PC-3 (cell line): ENCODE data around the gene NDUFB5. TPM values are rescaled to one million over a fixed set of nuclear protein-coding genes. Genes with fewer than 3 reads are reported as not detected.

Experiments
- ATAC-seq: fragments of 200-7000 bp; cut with Tn5 transposase; 2 replicates; pipeline ENCODE4 v1.9.1; 2020; ENCODE audit warnings: mild to moderate bottlenecking, moderate library complexity
- BruUV-seq: library from RNA; stranded (reverse); fragments of 400-500 nt; replicated peaks from 2 replicates; lab custom pipeline; 2021; lab: Mats Ljungman, UMichigan
- CTCF ChIA-PET: fragments of 300-600 bp; sonication (Branson Sonifier 250); formaldehyde crosslinking; loops from one replicate; lab custom pipeline; 2022; ENCODE audit warnings: antibody characterized with exemption; lab: Charles Lee
- POLR2A ChIA-PET: fragments of 300-600 bp; sonication (Branson Sonifier 250); formaldehyde crosslinking; loops from one replicate; lab custom pipeline; 2022; ENCODE audit warnings: antibody characterized with exemption; ENCODE audit not compliant: unreplicated experiment; lab: Charles Lee
- DNase-seq: peaks from one replicate; pipeline ENCODE4 v3.0.0-alpha.2; 2015
- H2AFZ ChIP-seq: fragments of 300-600 bp; sonication (generic); 2 replicates; pipeline ENCODE4 v1.6.0; 2016; ENCODE audit warnings: antibody characterized with exemption, low read length
- H3F3A ChIP-seq: fragments of 300-600 bp; sonication (generic); one replicate; pipeline ENCODE4 v1.6.0; 2017; ENCODE audit warnings: antibody characterized with exemption, low read length, control low read depth, mild to moderate bottlenecking; ENCODE audit not compliant: unreplicated experiment
- H3K27ac ChIP-seq: fragments of 300-600 bp; sonication (generic); 2 replicates; pipeline ENCODE4 v1.5.1; 2016; ENCODE audit warnings: mild to moderate bottlenecking, low read length
- H3K27me3 ChIP-seq: fragments of 300-600 bp; sonication (generic); 2 replicates; pipeline ENCODE4 v1.6.1; 2016; ENCODE audit warnings: low read length, mixed read lengths
- H3K36me3 ChIP-seq: fragments of 300-600 bp; sonication (generic); 2 replicates; pipeline ENCODE4 v1.6.1; 2016; ENCODE audit warnings: low read depth, mixed run types, low read length, mixed read lengths
- H3K4me1 ChIP-seq: fragments of 300-600 bp; sonication (generic); 2 replicates; pipeline ENCODE4 v1.5.1; 2016; ENCODE audit warnings: low read length; ENCODE audit not compliant: insufficient read depth
- H3K4me2 ChIP-seq: fragments of 300-600 bp; sonication (generic); 2 replicates; pipeline ENCODE4 v1.6.0; 2016; ENCODE audit warnings: low read length
- H3K4me3 ChIP-seq: fragments of 300-600 bp; sonication (generic); 2 replicates; pipeline ENCODE4 v1.5.1; 2016; ENCODE audit warnings: mild to moderate bottlenecking, low read length, mixed read lengths
- H3K79me2 ChIP-seq: fragments of 300-600 bp; sonication (generic); 2 replicates; pipeline ENCODE4 v1.6.1; 2017; ENCODE audit warnings: low read length, mixed read lengths
- H3K9ac ChIP-seq: fragments of 300-600 bp; sonication (generic); 2 replicates; pipeline ENCODE4 v1.6.0; 2016; ENCODE audit warnings: mild to moderate bottlenecking, low read length
- H3K9me2 ChIP-seq: fragments of 300-600 bp; sonication (generic); replicated peaks from 2 replicates; pipeline ENCODE4 v1.6.1; 2016; ENCODE audit warnings: mixed run types, low read length, mixed read lengths
- H3K9me3 ChIP-seq: fragments of 300-600 bp; sonication (generic); 2 replicates; pipeline ENCODE4 v1.6.1; 2016; ENCODE audit warnings: low read length, mixed read lengths
- H4K20me1 ChIP-seq: fragments of 300-600 bp; sonication (generic); 2 replicates; pipeline ENCODE4 v1.6.1; 2016; ENCODE audit warnings: low read length, mixed read lengths
- CTCF ChIP-seq: fragments of 300-600 bp; sonication (generic); conservative IDR thresholded peaks from 2 replicates; pipeline ENCODE4 v1.5.1; 2017; ENCODE audit warnings: antibody characterized with exemption, low read depth, mild to moderate bottlenecking, low read length
- EZH2 ChIP-seq: fragments of 300-600 bp; sonication (generic); IDR thresholded peaks from one replicate; pipeline ENCODE4 v1.6.1; 2017; ENCODE audit warnings: antibody characterized with exemption, mild to moderate bottlenecking, low read length; ENCODE audit not compliant: unreplicated experiment
- EZH2phosphoT487 ChIP-seq: fragments of 300-600 bp; sonication (generic); IDR thresholded peaks from 2 replicates; pipeline ENCODE4 v1.6.1; 2018; ENCODE audit warnings: mild to moderate bottlenecking, antibody characterized with exemption, low read length, borderline replicate concordance
- intact Hi-C: fragments of 100-400 bp; cut with micrococcal nuclease; formaldehyde crosslinking; loops from 2 replicates; pipeline ENCODE4 v1.9.0; 2023
- total RNA-seq: library from RNA; depleted of rRNA; stranded (reverse); fragments of >200 nt; gene quantifications from 2 replicates; pipeline ENCODE4 v1.2.3, GENCODE V29; 2014

The NDUFB5 gene
- total RNA-seq, 1 experiment from 2014 or later = 126 TPM

GRCh38 chr3:179663093-179663492 is 58.5 kb downstream of the NDUFB5 start:
- CTCF ChIA-PET = no interaction called here
- Histone ChIP-seq H3K36me3 (no peaks in the 10 kb centered on the region), H3K4me3 (no peak overlapping the region), H3K9ac (no peak overlapping the region), H3K79me2 (peaks cover 95% of the 10 kb centered on the region), H3K9me3 (no peaks in the 10 kb centered on the region), H3K4me2 (no peak overlapping the region), H4K20me1 (peaks cover 5% of the 10 kb centered on the region; the same call in 1 of the 2 replicates), H3K9me2 (no peaks in the 10 kb centered on the region), H3F3A (no peaks in the 10 kb centered on the region), H3K27me3 (no peaks in the 10 kb centered on the region), H2AFZ (no peak overlapping the region), H3K4me1 (no peaks in the 10 kb centered on the region), H3K27ac (no peak overlapping the region)
- TF ChIP-seq EZH2phosphoT487 = no peak
- no peak for TF ChIP-seq CTCF
- no peak for TF ChIP-seq EZH2
- ATAC-seq (no peak), DNase-seq (no peak)
- intact Hi-C loops = no loop called here
- POLR2A ChIA-PET = no interaction called here
- no TSS peak for BruUV-seq

GRCh38 chr3:179666030-179666429 is 61.4 kb downstream of the NDUFB5 start:
- ChIA-PET POLR2A (no interaction called here), CTCF (no interaction called here)
- H3K4me1 ChIP-seq = no peaks in the 10 kb centered on the region
- peaks cover 4% of the 10 kb centered on the region; the same call in 1 of the 2 replicates for H4K20me1 ChIP-seq
- H3K27me3 ChIP-seq = no peaks in the 10 kb centered on the region
- H3K36me3 ChIP-seq = no peaks in the 10 kb centered on the region
- no TSS peak for BruUV-seq
- H3K9me3 ChIP-seq = no peaks in the 10 kb centered on the region
- no peaks in the 10 kb centered on the region for H3F3A ChIP-seq
- no peak for DNase-seq
- H3K9me2 ChIP-seq = no peaks in the 10 kb centered on the region
- peaks cover 92% of the 10 kb centered on the region for H3K79me2 ChIP-seq
- no peak overlapping the region for H3K27ac ChIP-seq
- no peak for ATAC-seq
- H2AFZ ChIP-seq = no peak overlapping the region
- H3K9ac ChIP-seq = no peak overlapping the region
- no peak overlapping the region for H3K4me2 ChIP-seq
- H3K4me3 ChIP-seq = no peak overlapping the region
- no peak for TF ChIP-seq EZH2
- TF ChIP-seq CTCF = no peak
- no peak for TF ChIP-seq EZH2phosphoT487
- intact Hi-C loops = no loop called here

GRCh38 chr3:179666436-179667035 is 61.9 kb downstream of the NDUFB5 start:
- no peak overlapping the region for H2AFZ ChIP-seq
- H3K4me3 ChIP-seq = no peak overlapping the region
- H4K20me1 ChIP-seq = no peaks in the 10 kb centered on the region
- no peak overlapping the region for H3K9ac ChIP-seq
- peaks cover under 1% of the 10 kb centered on the region; the same call in 1 of the 2 replicates for H3K4me1 ChIP-seq
- ChIA-PET CTCF (no interaction called here), POLR2A (no interaction called here)
- no peak for ATAC-seq
- H3K27ac ChIP-seq = no peak overlapping the region
- BruUV-seq = no TSS peak
- H3K27me3 ChIP-seq = no peaks in the 10 kb centered on the region
- TF ChIP-seq EZH2 = no peak
- no peak for TF ChIP-seq CTCF
- no peak for TF ChIP-seq EZH2phosphoT487
- intact Hi-C loops = no loop called here
- no peaks in the 10 kb centered on the region for H3F3A ChIP-seq
- H3K9me3 ChIP-seq = no peaks in the 10 kb centered on the region
- H3K36me3 ChIP-seq = no peaks in the 10 kb centered on the region
- no peak overlapping the region for H3K4me2 ChIP-seq
- H3K9me2 ChIP-seq = no peaks in the 10 kb centered on the region
- H3K79me2 ChIP-seq = peaks cover 90% of the 10 kb centered on the region
- no peak for DNase-seq
